Cortex of kidney (tissue), 1 donor: ENCODE measurements around the gene LYPD6B.

Source experiments
- DNase-seq: peaks from one replicate; lab custom pipeline; 2025; lab: John Stamatoyannopoulos, UW

LYPD6B gene, protein sequence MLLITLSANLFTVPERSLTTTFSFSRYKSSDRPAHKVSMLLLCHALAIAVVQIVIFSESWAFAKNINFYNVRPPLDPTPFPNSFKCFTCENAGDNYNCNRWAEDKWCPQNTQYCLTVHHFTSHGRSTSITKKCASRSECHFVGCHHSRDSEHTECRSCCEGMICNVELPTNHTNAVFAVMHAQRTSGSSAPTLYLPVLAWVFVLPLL

DNA sequence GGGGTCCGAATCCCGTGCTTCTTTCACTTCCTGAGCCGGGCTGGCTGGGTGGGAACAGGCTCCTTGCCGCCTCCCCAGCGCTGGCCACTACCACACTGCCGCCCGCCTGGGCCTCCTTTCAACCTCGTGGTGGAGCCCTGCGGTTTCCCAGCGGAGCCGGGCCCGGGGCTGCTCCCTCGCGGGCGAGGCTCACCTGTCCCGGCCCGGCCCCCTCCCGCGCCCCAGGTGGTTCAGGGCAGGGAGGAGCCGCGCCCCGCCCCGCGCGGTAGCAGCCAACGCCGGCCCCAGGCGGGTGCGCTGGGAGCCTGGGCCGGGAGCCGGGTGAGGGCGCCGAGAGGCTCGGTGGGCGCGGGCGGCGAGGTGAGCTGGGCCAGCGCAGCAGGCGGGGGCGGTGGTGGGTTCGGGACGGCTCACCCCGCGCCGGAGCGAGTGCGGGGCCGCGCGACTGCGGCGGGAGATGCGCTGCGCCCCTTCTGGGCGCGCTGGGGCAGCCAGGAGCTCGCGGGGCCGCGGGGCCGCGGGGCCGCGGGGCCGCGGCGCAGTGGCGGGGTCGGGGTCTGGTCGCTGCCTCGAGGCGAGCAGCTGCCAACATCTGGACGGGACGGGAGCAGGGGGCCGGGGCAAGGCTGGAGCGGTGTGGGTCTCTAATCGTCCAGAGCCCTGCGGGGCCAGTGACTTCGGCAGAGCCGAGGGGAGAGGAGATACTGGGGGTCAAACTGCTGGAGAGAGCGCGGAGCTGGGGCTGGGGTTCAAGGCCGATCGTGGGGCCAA lies at the start of gene LYPD6B:
LYPD6B (plus strand) TSS at position 258 of the 771 bp plus-strand sequence. CDS start 92,250 bp downstream, outside the sequence.
- DNase-seq, result no peak

DNA sequence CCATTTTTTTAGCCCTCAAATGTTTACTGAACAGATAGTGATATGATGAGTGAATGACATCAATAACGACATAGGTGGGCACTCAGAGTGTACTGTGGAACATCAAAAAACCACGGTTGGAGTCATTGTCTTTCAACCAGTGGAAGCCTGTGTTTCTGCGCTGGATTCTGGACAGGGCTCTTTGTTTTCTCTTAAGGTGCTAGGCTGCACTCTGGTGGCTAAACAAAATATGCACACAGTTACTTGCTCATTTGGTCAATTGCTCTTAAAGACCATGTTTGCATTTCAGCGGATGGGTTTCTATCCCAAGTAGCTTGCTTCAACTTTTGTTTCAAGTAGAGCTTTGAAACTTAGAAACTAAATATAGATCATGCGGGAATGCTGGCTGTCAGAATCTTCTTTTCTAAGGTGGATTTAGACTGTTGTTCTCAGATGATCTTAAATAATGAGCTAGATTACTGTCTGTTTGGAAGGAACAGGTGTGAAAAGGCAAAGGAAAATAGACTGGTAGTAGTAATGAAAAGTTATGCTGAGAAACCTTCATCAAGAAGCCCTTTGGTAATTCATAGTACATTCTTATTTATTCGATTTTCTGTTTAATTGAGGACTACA lies 48.5 kb upstream of the LYPD6B start:
- DNase-seq, result no peak

DNA sequence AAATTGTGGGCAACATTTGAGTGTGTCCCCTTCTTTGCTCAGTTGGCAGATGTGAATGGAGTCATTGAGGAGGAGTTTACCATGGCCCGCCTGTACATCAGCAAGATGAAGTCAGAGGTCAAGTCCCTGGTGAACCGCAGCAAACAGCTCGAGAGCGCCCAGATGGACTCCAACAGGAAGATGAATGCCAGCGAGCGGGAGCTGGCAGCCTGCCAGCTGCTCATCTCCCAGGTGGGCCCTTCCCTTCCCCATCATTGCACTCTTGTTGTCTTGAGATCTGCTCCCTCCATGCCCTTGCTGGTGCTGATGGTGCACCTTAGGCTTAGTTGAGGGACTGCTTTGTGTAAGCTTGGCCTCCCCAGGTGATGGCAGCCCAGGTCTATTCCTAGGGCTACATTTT lies 47.5 kb upstream of the LYPD6B start:
- no peak for DNase-seq

DNA sequence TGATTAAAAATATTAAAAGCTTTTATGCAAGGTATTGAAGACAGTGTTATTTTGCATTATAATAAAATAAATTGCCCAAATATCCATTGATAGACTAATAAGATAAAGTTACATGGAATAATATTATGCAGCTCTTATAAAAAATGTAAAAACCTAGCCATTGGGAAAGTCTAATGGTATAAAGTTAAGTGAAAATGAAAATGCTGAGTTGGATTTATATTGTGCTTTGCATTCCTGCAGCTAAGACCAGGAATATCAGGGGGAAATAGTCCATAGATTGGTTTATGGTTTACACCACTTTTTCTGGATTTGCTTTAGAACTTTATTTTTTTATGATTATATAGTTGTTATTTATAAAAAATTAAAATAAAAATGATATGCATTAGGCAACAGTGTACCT lies 46.1 kb upstream of the LYPD6B start:
- no peak for DNase-seq

DNA sequence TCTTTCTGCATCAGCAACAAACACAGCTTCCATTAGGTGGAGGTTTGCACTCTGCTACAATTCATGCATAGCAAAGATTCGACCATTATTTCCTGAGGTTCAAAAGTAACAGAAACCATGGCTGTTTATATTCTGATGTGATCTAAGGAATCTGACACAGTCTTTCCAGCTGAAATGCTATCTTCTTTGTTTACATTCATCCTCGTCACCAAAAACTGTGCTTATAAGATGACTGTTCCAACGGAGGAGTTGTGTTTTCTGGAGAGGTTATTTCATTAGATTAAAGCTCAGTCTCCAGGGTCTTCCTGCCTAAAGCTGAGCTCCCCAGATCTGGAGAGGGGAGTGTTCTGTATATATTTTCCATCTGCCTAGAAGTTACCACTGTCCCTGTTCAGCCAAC lies 45.1 kb upstream of the LYPD6B start:
- no peak for DNase-seq

DNA sequence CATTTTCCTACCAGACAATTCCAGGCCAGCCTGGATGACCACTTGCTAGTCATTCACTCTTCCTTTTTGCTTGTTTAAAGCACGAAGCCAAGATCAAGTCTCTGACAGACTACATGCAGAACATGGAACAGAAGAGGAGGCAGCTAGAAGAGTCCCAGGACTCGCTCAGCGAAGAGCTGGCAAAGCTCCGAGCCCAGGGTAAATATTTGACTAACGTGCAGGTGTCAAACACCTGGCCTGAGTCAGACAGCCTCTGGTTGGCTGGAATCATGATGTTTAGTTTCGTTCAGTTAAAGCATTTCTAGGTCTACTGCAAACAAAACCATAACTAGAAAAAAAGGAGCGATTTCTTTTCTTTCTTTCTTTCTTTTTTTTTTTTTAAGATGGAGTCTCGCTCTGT lies 44.2 kb upstream of the LYPD6B start:
- no peak for DNase-seq

DNA sequence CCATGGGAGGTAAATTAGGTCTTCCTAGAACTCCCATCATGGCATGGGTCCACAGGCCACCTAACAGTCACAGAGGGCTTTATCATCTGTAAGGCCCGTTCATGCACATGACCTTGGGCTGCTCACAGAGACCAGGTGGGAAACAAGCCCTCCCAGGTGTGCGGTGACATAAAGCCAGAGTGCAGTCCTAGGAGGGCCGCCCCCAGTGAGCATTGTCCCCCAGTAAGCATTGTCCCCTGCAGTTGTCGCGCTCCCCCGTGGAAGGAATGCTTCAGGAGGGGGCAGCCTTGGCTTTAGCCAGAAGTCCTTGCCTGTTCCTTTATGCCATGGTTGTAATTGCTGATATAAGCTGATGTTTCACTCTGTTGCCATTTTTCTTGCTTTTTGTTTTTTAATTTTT lies 41.7 kb upstream of the LYPD6B start:
- DNase-seq, result no peak

DNA sequence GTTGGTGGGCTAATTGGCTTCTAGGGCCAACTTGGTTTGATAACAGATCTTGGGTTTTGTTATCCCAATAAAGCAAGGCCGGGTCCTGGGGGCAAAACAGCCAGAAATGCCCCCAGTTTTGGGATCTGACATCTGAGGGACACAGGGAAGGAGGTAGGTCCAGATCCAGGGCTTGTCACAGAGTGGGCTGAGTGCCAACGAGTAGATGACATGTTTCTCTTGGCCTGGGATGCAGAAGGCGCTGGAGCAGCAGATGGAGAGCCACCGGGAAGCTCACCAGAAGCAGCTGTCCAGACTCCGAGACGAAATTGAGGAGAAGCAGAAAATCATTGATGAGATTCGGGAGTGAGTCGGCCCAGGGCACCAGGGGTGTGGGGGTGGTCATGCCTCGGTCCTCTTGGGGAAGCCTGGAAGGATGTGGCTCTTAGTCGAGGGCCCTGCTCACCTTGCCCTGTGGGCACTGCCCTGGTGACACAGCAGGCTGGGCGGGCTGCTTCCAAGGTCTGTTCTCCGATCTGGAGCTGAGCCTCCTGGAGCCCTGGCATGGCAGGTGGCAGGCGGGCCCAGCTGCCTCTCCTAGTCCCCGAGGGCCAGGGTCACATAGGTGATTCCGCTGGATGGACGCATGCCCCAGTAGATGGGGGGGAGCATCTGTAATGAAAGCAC lies 40.2 kb upstream of the LYPD6B start:
- DNase-seq, result no peak

DNA sequence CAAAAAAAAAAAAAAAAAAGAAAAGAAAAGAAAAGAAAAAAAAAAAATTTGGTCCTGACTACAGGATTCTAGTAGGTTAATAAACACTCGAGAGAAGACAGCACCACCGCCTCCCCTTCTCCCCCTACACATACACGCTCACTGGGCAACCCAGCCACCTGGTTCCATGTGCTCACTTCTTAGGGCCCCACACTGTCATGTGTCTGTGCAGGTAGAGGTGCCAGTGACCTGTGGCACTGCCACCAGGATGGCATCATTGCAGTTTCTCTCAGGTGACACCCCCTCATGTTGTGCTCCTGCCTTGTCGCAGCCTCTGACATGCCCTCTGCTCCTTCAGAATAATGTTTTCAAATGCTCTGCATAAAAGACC lies 39.7 kb upstream of the LYPD6B start:
- DNase-seq, result no peak

DNA sequence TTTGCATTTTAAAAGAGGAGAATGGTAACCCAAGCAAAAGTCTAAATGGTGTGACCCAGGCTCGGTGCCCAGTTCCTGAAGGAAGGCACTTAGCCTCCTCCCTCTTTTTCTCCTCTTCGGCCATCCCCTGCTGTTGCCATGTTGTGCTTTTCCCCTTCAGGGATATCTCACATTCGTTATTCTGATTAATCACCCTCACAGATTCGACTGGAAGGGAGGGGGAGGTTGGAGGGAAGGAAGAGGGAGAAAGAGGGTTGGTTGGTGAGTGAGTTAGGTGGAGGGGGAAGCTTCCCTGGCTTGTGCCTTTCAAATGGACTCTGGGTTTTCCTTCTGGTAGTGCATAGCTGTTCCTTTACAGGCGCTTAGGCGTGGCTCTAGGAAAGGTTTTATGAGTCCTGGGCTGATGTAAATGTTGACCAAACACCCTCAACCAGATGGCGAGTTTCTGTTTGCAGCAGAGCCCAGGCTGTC lies 39.0 kb upstream of the LYPD6B start:
- no peak for DNase-seq

DNA sequence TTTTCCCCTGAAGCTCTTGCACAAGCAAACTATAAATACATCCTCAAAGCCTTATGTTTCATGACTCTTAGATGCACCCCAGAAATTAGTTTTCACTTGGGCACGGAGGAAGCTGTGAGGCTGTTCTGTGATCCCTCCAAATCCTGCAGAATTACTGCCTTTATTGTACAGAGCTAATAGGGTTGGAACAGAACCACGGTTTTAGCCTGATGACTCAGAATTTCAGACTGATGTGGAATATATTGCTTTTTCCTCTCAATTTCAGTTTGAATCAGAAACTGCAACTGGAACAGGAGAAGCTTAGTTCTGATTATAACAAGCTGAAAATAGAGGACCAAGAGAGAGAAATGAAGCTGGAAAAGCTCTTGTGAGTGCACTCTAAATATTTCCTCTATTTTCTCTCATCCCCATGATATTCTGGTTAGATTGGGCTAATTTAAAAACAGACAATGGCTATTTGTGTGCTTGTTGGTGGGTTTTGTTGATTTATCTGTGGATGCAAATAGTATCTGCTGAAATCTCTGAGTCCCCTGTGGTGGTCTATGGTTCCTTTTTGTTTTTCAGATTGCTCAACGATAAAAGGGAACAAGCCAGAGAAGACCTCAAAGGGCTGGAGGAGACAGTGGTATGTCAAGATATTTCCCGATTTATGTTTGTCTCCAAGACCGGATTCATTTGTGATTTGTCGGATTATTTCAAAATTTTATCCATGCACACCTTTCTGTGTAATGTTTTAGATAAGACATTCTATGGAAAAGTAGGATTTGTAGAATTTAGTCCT lies 38.2 kb upstream of the LYPD6B start:
- DNase-seq, result no peak

DNA sequence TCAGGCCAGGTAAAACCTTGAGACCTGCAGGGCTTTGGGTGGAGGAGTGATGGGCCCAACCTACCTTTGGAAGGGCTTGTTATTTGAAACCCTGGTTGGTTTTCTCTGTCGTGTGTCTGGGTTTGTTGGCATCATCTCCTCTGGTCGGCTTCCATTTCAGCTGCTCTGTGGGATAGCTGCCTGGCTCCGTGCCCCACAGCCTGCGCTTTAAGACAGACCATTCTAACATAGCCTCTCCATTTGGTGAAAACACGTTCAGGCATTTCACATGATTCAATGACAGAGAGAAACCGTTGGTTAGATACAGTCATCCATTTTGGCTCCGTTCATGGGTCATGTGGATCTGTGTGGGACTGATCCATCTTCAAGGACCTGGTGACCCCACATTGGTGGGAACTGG lies 37.0 kb upstream of the LYPD6B start:
- DNase-seq, result no peak

DNA sequence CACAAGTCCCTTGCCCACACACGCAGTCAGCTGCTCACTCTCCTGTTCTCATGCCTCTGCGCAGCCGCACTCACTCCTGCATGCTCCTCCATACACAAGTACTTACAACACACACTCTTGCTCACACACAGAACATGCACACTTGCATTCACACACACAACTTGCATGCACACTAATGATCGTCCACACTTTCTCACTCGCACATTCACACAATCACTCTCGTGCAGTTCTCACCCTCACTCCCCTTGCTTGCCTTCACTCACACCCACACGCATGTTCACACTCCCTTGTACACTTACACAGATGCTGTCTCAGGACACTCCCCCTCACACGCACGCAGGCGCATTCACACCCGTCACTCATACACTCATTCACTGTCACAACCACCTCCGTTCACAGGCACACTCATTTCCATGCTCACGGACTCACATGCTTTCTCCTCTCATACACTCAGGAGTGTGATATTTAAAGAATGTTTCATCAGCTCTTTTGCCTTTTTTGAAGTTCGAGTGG lies 36.1 kb upstream of the LYPD6B start:
- no peak for DNase-seq

DNA sequence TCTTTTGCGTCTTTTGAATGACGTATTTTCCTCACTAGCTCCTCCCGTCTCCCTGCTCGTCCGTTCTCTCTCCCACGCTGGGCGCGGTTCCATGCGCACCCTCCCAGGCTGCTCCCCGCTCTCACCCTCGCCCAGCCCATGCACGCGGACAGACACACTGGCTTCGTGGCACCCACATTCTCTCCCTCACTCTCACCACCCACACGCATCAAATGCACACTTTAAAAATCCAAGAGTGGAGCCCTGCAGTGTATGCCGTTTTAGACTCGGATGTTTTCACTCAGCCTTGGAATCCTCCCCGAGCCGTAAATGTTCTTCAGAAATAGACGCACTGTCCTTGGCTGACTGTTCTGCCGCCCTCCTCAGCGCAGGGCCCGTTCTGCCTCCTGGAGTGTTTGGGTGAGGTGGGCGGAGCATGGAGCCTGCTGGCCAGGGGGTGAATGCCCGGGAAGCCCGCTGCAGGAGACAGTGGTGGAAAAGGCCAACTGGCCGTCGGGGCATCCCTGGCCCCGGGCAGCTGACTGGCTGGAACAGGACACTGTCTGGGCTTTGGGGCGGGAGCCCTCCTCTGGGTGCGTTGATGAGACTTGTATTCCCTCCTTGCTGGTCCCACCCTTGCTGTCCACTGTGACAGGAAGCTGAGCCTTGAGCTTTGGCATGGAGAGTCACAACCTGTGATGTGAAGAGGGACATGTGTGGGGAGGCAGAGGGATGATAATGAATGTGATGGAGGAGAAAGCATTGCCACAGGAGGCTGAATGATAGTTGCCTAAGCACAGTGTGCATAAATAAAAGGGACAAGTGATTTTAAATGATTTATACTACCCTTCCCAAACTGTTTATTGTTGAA lies 35.4 kb upstream of the LYPD6B start:
- DNase-seq, result no peak

DNA sequence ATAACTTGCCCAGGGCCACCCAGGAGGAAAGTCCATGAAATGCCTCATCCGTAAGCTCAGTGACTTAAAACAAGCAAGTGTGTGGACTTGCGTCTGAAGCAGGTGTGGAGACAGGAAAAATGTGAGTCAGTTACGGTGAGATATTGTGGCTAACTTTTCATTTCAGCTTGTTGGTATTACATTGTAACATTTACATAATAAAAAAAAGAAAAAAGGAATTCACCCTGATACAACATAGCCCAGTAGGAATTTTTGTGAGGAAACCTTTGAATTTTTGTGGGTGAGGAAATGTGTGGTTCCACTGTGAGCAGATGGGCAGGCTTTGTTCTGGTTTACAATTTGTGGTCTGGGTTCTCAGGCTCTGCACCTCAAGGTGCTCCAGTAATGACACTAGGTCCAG lies 33.7 kb upstream of the LYPD6B start:
- no peak for DNase-seq

DNA sequence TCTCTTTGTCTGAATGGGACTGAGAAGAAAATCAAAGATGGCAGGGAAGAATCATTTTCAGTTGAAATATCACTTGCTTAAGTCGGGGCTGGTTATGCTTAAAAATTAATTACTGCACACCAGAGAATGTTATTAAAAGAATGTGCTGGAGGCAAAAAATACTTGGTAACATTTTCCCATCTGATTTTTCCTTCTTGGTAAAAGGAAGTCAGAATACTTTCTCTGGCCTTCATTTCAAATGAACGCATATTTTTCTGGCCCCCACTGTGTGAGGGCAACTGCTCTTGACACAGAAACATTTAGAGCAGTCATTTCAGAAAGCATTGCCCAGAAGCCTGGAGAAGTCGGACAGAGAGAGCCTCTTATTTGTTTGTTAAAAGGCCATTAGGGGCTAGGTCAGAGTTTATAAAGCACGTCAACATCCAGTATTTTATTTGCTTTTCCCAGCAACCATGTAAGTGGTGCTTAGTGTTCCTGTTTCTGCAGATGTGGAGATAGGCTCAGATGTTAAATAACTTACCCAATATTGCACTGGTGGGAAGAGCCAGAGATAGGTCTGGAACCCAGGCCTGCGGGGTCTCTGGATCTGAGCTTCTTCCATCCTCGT lies 32.9 kb upstream of the LYPD6B start:
- DNase-seq, result no peak

DNA sequence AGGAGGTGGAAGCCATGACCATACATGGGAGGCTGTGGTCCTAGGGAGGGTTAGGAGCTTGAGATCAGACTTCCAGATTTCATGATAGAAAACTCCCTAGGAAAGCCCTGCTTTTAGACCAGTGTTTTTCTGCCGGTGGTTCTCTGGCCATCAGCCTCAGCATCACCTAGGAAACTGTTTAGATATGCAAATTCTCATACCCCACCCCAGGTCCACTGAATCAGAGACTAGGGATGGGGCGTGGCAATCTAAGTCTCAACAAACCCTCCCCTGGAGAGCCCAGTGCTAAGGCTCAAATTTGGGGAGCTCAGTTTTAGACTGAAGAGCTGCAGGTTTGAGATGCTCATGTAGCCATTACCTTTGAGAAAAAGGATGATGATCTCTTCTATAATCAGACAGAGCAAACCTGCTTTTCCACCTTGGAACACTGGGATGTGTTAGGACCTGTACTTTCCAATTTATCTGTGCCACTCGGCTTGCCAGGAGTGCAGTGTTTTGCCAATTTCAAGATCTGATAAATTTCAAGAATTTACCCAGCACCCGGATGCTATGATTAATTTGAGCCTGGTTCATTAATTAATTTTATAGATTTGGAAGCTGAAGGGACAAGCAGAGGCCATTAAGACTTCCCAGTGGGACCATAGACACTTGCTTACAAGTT lies 31.5 kb upstream of the LYPD6B start:
- no peak for DNase-seq

DNA sequence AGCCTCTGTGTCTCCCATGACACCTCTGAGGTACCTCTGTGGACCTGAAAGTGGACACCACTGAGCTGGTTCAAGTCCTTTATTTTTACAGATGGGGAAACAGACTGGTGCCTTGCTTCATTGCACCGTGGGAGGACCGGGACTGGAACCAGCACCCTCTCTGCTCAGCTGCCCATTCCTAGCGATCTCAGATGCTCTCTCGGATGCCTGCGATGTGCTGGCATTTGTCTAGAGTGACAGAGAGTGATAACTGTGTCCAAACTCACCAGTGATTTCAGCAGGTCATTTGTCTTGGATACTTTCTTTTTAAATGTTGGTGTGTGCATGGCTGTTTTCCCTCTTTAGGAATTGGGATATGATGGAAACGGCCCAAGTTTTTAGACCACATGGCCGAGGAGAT lies 30.1 kb upstream of the LYPD6B start:
- DNase-seq, result no peak

DNA sequence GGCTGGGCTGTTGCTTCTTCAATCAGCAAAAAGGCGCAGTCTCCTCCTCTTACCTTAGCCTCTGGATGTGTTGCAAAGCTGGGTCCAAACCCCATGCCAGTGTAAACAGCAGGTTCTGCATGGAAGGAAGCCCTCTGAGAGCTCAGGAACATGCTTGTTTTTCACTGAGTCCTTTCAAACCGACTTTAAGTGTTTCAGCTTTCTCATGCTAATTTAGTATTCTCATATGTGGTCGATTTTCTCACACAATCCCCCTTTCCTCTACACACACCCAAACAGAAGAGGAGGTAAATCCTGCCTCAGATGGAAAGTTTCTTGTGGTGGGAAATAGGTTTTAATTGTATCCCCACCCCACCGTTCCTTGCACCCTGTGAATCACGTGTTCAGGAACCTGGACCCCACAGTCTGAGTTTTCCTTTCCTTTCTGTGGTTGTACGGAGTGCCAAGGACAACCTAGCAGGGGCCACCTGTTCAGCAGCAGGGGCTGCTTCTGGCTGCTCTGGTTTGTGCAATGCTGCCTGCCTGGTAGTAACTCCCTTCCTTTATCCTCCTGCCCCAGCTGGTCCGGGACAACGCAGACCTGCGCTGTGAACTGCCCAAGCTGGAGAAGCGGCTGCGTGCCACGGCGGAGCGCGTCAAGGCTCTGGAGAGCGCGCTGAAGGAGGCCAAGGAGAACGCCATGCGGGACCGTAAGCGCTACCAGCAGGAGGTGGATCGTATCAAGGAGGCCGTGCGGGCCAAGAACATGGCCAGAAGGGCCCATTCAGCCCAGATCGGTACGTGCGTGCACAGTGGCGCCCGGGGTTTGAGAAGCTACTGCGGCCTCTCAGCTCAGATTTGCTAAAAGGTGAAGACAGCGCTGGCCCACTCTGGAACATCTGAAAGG lies 28.7 kb upstream of the LYPD6B start:
- no peak for DNase-seq
